GM18909 (cell line): ENCODE data around the gene LMLN.
"Not testable (repeated sequence)": the region's sequence is repeated elsewhere in the genome, so short reads cannot be mapped to it uniquely, and the experiment has no call there.

Experiments used
- ATAC-seq: cut with Tn5 transposase; IDR thresholded peaks from one replicate; pipeline ENCODE4 v1.9.1; 2021; ENCODE audit warnings: mild to moderate bottlenecking; ENCODE audit not compliant: unreplicated experiment, poor library complexity

LMLN gene

GRCh38 chr3:198070871-198071270, 110.9 kb downstream of the LMLN start:
- no peak for ATAC-seq

- peak; percentile 61 for ATAC-seq
Observed at GRCh38 chr3:198071602-198072287, 111.7 kb downstream of the LMLN start.

GRCh38 chr3:198076722-198077308, 116.8 kb downstream of the LMLN start:
- no peak for ATAC-seq

- peak; percentile 8 for ATAC-seq
Observed at GRCh38 chr3:198079771-198080520, 119.9 kb downstream of the LMLN start.

- peak; percentile 71 for ATAC-seq
Observed at GRCh38 chr3:198080521-198081384, 120.7 kb downstream of the LMLN start.

- ATAC-seq: no peak
Observed at GRCh38 chr3:198081421-198081844, 121.4 kb downstream of the LMLN start.

- ATAC-seq: not testable (repeated sequence)
Observed at GRCh38 chr3:198082226-198082625, 122.2 kb downstream of the LMLN start.

GRCh38 chr3:198088421-198088955, 128.5 kb downstream of the LMLN start:
- no peak for ATAC-seq

- ATAC-seq: no peak
Observed at GRCh38 chr3:198090795-198091332, 130.8 kb downstream of the LMLN start.

- no peak for ATAC-seq
Observed at GRCh38 chr3:198092276-198092675, 132.3 kb downstream of the LMLN start.

GRCh38 chr3:198093112-198093679, 133.2 kb downstream of the LMLN start:
- ATAC-seq: no peak
